SKM-1 treated with dmso at 0.1 percent for 144 hours (cell line): Measurements from ENCODE around the gene CFAP54.

ENCODE experiments used
- DNase-seq: peaks from one replicate; lab custom pipeline; 2025; ENCODE audit not compliant: unreplicated experiment; lab: John Stamatoyannopoulos, UW

Gene CFAP54

DNA sequence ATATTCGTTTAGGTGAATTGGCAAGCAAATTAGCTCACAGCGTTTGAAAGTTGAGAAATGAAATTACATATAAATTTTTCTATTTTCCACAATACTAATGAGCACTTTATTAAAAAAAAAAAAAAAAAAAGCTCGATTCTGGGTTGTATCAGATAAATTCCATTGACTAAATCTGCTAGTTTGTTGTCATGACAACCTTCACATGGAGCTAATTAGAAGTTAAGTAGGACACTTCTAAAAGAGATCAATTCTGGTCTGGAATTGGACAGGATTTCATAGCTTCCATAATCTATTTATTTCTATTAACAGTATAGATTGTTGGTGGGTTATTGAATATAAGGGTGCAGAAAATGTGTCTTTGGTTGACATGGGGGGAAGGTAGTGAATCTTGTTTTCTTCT is 332.2 kb downstream of the CFAP54 start:
- DNase-seq, result no peak

DNA sequence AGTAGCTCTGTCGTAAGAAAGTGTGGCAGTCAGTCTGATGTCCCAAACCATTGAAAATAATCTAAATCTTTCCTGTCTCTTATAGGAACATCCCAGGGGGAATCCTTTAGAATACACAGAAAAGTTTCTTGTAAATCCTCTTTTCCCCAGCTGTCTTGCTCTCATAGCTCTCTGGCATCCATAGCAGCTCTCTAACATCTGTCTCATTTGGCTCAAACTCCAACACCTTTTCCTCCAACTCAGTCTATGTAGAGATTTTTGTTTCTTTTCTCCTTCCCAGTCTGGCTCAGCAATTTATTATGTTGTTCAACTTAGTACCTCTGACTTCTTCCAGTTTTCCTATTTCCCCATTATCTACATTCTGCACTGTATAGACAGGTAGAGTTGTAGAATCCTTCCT is 333.3 kb downstream of the CFAP54 start:
- DNase-seq, result no peak

DNA sequence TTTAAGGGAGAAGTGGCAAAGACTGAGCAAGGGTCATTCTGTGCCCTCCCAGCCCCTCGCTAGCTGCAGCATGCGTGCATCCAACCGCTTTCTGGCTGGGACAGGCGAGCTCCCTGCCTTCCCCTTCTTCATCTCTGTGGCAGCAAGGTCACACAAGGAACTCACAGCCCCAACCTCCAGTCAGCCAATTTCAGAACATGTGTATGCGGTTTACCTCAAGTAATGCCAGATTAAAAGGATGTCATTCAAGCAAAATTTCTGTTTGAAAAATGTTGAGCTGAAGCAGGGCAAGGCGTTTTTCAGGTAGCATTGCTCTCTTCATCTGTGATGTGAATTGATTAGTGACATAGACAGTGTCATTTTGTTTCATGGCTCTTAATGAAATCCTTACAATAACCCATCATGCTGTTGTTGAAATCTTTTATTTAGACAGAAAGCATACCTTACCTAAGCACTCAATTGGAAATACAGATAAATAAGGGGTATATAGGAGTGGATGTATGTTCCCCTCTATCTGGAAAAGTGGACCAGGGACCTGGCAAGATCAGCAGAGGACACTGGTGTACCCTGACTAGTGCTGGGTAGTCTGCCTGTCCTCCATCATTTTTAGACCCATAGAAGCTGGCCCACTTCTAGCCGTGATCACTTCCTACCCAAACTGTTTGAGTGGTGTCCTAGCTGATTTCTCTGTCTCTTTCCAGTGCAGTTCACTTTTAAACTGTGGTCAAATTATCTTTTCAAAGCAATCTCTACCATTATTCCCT is 334.9 kb downstream of the CFAP54 start:
- no peak for DNase-seq

DNA sequence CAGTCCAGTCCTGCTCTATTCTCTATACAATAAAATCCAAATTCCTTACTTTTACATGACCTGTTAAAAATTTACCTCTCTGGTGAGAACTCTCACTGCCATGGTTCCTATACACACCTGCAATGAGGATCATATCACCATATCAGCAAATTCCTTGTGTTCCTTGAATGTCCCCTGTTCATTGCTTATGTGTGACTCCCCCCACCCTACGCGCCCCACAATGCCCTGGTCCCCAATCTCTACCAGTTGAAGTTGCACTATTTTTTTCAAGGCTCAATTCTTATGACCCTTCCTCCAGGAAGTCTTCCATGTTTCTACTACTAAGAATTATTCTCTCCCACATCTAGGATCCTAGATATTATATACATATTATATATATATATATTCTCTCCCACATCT is 335.5 kb downstream of the CFAP54 start:
- no peak for DNase-seq

DNA sequence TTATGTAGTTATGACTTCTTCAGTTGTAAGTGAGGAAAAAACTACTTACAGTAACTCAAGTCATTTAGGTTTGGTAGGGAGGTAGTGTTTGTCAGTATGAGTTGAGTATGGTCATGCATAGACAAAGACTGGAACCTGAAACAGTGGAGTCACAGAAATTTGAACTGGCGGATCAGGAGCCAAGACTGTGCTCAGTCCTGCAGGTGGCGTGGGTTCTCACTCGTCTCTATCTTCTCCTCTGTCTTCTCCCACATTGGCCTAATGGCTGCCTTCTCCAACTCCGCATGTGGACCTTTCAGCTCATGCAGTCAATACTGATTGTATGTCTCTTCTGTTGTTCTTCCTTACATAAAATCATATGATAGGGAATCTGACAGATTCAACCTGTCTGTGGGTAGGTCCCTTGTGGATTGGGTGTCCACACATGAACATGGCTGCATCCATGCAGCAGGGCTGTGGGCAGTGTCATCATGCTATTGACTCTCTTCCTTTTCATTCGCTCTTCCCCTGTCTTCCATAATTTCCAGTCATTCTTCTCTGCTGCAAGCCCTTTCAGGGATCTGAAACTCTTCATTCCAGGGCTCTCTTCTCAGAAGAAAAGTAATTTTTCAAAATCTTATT is 338.9 kb downstream of the CFAP54 start:
- DNase-seq, result no peak

DNA sequence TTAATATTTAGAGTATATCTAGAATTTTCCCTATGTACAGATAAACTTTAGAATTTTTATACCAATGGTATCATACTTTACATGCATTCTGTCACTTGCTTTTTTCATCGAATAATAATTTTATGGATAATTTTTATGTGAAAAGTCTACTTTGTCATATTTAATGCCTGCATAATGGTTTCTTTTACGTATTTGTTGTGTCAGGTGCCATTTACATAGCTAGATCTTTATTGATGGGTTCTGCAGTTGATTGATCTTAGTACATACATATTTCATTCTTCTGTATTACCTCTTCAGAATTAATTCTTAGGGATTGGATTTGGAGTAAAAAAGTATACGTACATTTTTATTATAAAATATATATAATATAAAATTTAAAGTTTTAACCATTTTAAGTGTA is 340.0 kb downstream of the CFAP54 start:
- DNase-seq, result no peak

DNA sequence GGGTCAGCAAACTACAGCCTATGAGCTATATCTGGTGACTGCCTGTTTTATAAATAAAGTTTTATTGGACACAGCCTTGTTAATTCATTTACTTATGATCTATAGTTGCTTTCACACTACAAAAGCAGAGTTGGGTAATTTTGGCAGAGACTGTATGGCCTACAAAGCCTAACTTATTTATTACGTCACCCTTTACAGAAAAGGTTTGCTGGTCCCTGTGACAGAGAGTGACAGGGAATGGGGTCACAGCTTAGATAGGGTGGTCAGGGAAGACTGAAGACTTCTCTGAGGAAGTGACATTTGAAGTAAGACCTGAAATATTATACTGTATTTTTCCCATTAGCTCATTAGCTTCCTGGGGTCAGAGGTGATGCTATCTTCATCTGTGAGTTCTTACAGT is 342.0 kb downstream of the CFAP54 start:
- no peak for DNase-seq

DNA sequence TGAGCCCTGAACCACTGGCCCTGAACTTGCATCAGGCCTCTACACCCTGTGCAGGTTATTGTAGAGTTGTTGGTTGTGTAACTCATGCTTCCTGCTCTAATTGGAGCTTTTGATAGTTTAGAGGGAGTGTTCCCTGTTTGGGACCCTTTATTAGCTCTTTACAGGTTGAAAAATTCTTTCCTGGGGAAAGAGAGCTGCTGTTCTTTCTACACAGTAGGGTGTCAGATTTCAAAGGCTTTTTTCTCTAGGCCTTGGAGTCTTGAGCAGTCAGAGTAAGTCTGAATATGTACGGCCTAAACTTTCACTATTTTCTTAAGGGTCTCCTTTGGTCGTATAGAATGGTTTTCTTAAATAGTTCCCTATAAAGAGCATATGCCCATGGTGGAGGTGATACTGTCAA is 356.9 kb downstream of the CFAP54 start:
- DNase-seq, result peak; percentile 22

DNA sequence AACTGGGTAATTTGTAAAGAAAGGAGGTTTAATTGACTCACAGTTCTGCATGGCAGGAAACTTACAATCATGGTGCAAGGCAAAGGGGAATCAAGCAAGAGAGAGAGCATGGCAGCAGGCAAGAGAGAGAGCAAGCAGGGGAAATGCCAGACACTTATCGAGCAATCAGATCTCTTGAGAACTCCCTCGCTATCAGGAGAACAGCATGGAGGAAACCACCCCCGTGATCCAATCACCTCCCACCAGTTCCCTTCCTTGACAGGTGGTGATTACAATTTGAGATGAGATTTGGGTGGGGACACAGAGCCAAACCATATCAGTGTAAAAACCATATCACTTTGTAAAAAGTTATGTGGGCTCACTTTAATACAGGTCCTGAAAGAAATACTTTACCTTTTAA is 361.3 kb downstream of the CFAP54 start:
- no peak for DNase-seq

DNA sequence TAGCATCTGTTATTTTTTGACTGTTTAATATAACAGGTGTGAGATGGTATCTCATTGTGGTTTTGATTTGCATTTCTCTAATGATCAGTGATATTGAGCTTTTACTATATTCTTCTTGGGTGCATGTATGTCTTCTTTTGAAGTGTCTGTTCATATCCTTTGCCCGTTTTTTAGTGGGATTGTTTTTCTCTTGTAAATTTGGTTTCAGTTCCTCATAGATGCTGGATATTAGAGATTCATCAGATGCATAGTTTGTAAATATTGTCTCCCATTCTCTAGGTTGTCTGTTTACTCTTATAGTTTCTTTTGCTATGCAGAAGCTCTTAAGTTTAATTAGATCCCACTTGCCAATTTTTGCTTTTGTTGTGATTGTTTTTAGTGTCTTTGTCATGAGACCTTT is 368.8 kb downstream of the CFAP54 start:
- no peak for DNase-seq

DNA sequence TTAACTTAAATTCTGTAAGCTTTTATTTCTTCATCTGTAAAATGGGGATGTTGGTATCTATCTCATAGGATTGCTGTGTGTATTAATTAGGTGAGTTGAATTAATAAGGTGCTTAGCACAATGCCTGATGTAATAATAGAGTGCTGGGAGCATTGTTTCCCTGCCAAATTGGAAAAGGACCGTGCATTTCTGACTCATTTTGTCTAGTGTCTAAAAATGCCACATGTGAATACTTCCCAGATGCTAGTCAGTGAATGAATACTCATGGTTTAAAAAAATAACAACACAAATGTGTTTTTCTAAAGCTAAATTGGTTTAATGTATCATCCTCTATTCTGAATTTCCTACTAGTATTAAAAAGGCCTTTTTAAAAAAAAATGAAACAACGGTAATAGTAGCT is 372.3 kb downstream of the CFAP54 start:
- DNase-seq, result no peak

DNA sequence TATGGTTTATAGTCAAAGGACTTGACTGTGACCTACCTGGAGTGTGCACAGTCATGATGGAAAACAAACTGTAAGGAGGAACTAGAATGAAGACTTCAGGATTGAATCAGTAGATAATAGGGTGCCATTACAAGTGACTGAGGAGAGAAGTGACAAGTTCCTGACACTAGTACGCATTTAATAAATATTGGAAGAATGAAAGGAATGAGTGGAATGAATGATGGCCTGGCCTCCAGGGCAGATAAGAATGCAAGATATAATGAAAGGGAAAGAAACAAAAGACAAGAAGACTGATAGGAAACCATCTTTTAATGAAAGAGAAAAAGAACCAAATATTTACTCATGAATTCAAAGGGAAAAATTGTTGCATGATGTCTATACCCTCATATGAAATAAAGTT is 372.9 kb downstream of the CFAP54 start:
- DNase-seq, result no peak

DNA sequence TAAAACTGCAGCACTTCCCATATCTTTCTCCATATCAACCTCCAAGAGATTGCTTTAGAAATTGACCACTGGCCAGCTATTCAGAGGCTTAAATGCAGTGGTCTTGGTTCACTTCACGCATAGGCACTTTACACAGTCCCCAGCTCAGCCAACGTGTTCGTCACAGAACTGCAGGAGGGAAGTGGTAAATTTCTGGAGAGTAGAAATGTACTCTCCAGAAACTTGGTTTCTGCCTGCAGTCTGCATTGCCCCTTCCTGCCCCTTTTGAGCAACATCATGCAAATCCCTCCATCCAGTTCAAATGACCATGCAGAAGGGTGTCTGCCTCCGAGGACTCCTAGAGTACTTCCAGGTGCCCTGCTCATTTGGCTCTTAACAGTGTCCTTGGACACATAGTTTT is 375.0 kb downstream of the CFAP54 start:
- DNase-seq, result no peak

DNA sequence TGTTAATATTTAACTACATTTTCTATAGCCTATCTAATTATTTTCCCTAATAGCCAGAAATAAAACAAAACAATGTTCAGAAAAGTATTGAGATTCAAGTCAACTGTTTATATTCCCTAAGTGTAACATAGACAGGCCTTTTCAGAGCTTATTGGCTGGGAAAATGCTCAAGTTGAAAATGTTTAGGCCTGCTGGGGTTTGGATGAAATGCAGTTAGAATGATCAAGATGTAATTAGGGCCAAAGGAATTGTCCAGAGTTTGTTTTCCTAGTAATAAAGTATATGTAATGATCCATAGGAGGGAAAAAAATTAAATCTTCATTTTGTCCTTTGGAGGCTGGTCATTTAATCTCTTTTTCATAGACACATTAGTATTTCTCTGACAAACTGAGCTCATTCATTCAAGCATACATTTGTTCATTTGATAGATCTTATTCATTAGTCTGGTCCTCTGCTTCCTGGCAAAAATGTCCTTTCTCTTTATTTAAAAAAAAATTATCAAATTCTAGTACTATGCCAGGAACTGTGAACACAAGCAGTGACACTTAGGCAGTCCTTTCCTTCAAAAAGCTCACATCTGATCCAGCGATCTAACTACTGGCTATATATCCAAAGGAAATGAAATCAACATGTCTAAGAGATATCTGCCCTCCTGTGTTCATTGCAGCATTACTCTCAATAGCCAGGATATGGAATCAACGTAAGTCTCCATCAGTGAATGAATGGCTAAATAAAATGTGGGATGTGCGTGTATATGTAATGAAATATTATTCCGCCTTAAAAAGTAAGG is 377.6 kb downstream of the CFAP54 start:
- DNase-seq, result no peak

DNA sequence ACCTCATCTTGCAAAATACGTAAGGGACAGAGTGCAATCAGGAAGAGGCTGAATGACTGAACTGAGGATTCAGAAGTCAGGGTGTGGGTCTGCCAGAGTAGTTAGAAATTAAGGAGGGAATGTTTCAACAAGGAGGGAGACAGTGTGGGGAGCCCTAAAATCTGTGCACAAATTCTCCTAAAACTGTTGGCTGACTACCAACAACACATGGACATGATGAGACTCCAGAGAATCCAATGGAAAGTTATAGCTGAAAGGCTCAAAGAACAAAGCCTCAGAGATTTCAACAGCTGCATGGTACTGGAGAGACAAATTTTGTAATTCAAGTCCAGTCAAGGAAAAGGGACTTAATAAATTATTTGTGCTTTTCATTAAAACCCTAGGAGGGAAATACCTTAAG is 381.6 kb downstream of the CFAP54 start:
- DNase-seq, result no peak

DNA sequence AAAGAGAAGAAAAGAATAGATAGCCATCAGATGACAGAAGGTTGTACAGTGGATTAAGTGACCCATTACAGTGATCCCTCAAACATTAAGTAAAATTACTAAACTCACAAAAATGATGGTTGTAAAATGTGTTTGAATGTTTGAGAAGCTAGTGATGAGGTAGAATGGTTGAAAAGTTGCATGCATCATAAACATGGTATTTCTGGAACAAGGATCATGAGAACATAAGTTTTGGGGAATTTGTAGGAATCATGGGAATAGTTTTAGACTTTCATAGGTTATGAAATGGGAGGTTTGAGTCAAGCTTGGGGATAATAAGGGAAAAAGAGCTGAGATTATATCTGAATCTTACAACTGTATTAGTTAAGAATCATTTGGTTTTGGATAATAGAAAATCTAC is 383.6 kb downstream of the CFAP54 start:
- no peak for DNase-seq

DNA sequence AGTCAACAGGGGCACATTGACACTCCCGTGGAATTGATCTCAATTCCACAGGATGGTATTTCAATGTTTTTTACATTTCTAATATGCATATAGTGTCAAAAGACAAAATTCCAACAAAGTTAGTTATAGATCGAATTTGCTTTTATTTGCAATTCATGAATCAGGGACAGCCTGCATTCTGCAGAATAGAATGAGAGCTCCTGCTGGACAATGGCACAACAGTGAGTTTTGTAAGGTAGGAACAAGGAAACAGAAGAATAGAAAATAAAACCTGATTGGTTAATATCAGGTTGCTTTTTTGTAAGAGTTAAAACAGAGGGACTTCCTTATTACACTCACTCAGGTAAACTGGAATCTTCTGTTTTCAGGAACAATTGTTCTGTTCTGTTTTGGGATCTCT is 384.8 kb downstream of the CFAP54 start:
- DNase-seq, result no peak

DNA sequence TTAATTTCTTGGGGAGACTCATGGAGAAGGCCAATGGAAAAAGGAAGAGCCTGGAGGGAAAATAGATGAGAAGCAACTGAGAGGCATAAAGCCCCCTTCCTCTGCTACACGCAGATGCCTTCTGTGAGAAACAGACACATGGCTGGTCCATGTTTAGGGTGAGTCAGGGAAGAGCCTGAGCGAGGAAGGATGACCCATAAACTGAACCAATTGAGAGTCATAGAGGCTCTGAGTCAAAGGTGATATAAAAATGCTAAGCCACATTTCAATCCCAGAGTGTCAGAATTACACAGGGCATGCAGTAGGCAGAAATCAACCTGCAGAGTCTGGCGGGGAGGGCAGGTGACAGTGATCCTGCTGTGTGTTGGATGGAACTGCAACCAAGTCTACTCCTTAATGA is 387.6 kb downstream of the CFAP54 start:
- DNase-seq, result no peak

DNA sequence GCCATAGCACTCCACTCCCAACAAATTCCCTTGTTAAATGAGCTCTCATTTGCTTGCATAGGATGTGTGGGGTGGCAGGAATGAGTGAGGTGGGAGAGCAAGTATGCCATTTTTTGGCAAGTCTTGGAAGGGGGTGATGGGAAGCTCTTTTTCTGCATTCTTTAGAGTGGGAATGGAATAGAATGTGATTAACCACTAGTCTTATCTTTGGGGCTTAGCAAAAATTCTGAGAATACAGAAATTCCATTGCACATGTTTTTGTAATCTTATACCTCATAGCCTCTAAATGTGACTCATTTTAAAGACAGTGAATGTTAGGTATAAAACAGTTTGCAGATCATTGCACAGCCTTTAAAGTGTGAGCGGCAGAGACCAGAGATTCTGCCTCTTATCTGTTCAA is 389.3 kb downstream of the CFAP54 start:
- DNase-seq, result no peak

DNA sequence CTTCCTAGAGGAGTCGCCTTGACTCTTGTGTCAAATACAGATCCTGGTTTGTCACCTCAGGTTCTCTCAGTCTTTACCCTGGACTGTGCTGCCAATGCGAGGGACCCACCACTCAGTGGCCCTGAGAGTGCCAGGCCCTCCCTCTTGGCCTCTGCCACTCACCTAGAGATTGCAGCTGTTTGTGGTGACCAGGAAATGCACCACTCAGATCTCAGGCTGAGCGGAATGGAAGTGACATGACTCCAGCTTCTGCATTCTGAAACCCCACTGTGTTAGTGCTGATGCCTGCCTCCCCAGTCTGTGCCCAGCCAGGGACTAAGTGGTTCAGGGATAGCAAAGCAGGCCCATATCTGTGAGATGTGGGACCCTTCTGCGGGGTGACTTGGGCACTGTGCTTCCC is 389.9 kb downstream of the CFAP54 start:
- DNase-seq, result no peak

DNA sequence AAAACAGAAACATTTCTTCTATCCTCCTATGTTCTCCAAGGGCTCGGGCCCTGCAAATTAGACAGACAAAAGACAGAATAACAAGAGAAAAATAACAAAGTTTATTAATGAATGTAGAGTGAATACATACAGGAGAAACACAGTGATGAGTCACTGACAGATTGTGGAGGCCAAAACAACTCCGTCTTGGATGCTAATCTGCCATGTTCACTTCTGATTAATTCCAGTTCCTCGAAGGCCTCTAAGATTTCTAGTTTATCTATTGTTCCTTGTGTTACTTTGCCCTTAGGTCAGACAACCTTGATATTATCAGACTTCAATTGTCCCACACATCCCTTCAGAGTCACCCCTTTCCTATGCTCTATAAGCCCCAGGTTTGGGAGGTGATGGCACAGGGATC is 390.8 kb downstream of the CFAP54 start:
- no peak for DNase-seq

DNA sequence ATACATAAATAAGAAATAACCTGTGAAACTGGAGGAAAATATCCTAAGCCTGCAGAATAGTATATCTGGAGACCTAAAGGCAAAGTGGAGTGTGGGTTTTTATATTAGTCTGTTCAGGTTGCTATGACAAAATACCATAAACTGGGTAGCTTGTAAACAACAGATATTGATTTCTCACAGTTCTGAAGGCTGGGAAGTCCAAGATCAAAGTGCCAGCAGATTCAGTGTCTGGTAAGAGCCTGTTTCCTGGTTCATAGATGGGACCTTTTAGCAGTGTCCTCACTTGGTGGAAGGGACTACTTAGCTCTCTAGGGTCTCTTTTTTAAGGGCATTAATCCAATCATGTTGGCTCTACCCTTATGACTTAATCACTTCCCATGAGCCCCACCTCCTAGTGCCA is 392.2 kb downstream of the CFAP54 start:
- DNase-seq, result no peak
